HCT116 (cell line): ENCODE data around the gene TALDO1. TPM values are rescaled to one million over a fixed set of nuclear protein-coding genes. Genes with fewer than 3 reads are reported as not detected.

Experiments
- ATAC-seq: fragments of 200-7000 bp; cut with Tn5 transposase; 2 replicates; pipeline ENCODE4 v1.9.1; 2020; ENCODE audit warnings: mild to moderate bottlenecking, moderate library complexity
- BruUV-seq: library from RNA; stranded (reverse); fragments of 400-500 nt; replicated peaks from 2 replicates; lab custom pipeline; 2021; lab: Mats Ljungman, UMichigan
- CTCF ChIA-PET: fragments of 300-600 bp; sonication (Branson Sonifier 250); formaldehyde crosslinking; loops from one replicate; lab custom pipeline; 2021; ENCODE audit warnings: antibody characterized with exemption; lab: Charles Lee
- POLR2A ChIA-PET: fragments of 300-600, 350-600 bp; sonication (Branson Sonifier 250); formaldehyde crosslinking; loops from one replicate; lab custom pipeline; 2021; ENCODE audit warnings: antibody characterized with exemption; lab: Charles Lee
- RAD21 ChIA-PET, 2 experiments: fragments of 300-600 bp; sonication (Branson Sonifier 250); formaldehyde crosslinking; loops; one replicate each; lab custom pipeline; 2023; ENCODE audit warnings: low total read pairs in 2 of 2; ENCODE audit not compliant: uncharacterized antibody in 2 of 2, unreplicated experiment in 2 of 2, low non-redundant PET in 1 of 2; lab: Charles Lee
- DNase-seq: peaks from one replicate; pipeline ENCODE4 v3.0.0-alpha.2; 2010; ENCODE audit warnings: low read depth, low spot score
- H2AFZ ChIP-seq: fragments of 200-600 bp; shearing (Covaris generic), sonication (generic); 2 replicates; pipeline ENCODE4 v1.6.1; 2017; ENCODE audit warnings: low read depth, mixed run types, mixed read lengths, antibody characterized with exemption, low read length; ENCODE audit not compliant: poor library complexity, severe bottlenecking
- H3K27ac ChIP-seq: 2 replicates; pipeline ENCODE4 v1.5.1; 2012; ENCODE audit warnings: low read depth, low read length
- H3K27me3 ChIP-seq: fragments of 200-600 bp; sonication (generic); 2 replicates; pipeline ENCODE4 v1.6.1; 2016; ENCODE audit warnings: mixed run types, low read length, mixed read lengths; ENCODE audit not compliant: insufficient read depth
- H3K36me3 ChIP-seq, 2 experiments: fragments of 200-500 bp in 1 of 2; fragments of 200-600 bp in 1 of 2; sonication (Bioruptor generic) in 1 of 2; sonication (generic) in 1 of 2; 2 replicates each; pipeline versions ENCODE4 v1.5.1 to v1.6.1; 2014 to 2016; ENCODE audit warnings: low read length in 2 of 2, inconsistent platforms in 1 of 2, mixed read lengths in 1 of 2, mixed run types in 1 of 2; ENCODE audit not compliant: insufficient read depth in 2 of 2, control insufficient read depth in 1 of 2
- H3K4me1 ChIP-seq, 2 experiments: fragments of 200-600 bp in 1 of 2; sonication (generic) in 1 of 2; 2 replicates each; pipeline versions ENCODE4 v1.5.1 to v1.6.1; 2012 to 2017; ENCODE audit warnings: low read length in 2 of 2, inconsistent platforms in 1 of 2, mild to moderate bottlenecking in 1 of 2, mixed read lengths in 1 of 2, mixed run types in 1 of 2, moderate library complexity in 1 of 2; ENCODE audit not compliant: insufficient read depth in 2 of 2, control insufficient read depth in 1 of 2
- H3K4me2 ChIP-seq: fragments of 200-600 bp; sonication (generic); 2 replicates; pipeline ENCODE4 v1.6.1; 2017; ENCODE audit warnings: mixed run types, low read length, mixed read lengths
- H3K4me3 ChIP-seq, 2 experiments: fragments of 200-600 bp in 1 of 2; sonication (generic) in 1 of 2; replicated peaks in 1 of 2; 2 replicates each; pipeline ENCODE4 v1.5.1; 2011 to 2016; ENCODE audit warnings: low read length in 2 of 2, control low read depth in 1 of 2, low read depth in 1 of 2, mild to moderate bottlenecking in 1 of 2, mixed read lengths in 1 of 2, mixed run types in 1 of 2
- H3K79me2 ChIP-seq: fragments of 200-600 bp; sonication (generic); 2 replicates; pipeline ENCODE4 v1.6.1; 2017; ENCODE audit warnings: mild to moderate bottlenecking, mixed run types, low read length, moderate library complexity, mixed read lengths; ENCODE audit not compliant: insufficient read depth
- H3K9ac ChIP-seq: fragments of 200-600 bp; sonication (generic); 2 replicates; pipeline ENCODE4 v1.6.1; 2016; ENCODE audit warnings: low read length, mixed read lengths
- H3K9me2 ChIP-seq: fragments of 200-600 bp; sonication (generic), shearing (Covaris generic); 2 replicates; pipeline ENCODE4 v1.6.1; 2017; ENCODE audit warnings: mixed run types, mild to moderate bottlenecking, moderate library complexity; ENCODE audit not compliant: insufficient read depth
- H3K9me3 ChIP-seq, 2 experiments: fragments of 200-500 bp in 1 of 2; fragments of 200-600 bp in 1 of 2; sonication (Bioruptor generic) in 1 of 2; sonication (generic) in 1 of 2; 2 replicates each; pipeline ENCODE4 v1.6.1; 2014 to 2017; ENCODE audit warnings: low read length in 2 of 2, mixed read lengths in 2 of 2, inconsistent platforms in 1 of 2, low read depth in 1 of 2, mild to moderate bottlenecking in 1 of 2, mixed run types in 1 of 2, moderate library complexity in 1 of 2; ENCODE audit not compliant: control insufficient read depth in 1 of 2, insufficient read depth in 1 of 2
- H4K20me1 ChIP-seq: fragments of 200-600 bp; sonication (generic), shearing (Covaris generic); 2 replicates; pipeline ENCODE4 v1.6.1; 2017; ENCODE audit warnings: mixed run types, mild to moderate bottlenecking, moderate library complexity; ENCODE audit not compliant: insufficient read depth
- POLR2AphosphoS5 ChIP-seq: IDR thresholded peaks from 2 replicates; pipeline ENCODE4 v1.6.1; 2011; ENCODE audit warnings: mild to moderate bottlenecking, low read depth, low read length, moderate library complexity
- SP1 ChIP-seq: IDR thresholded peaks from 2 replicates; pipeline ENCODE4 v1.6.1; 2012; ENCODE audit warnings: low read depth
- intact Hi-C: fragments of 100-400 bp; cut with micrococcal nuclease; formaldehyde crosslinking; loops from 2 replicates; pipeline ENCODE4 v1.10.0; 2022
- total RNA-seq: library from RNA; stranded (reverse); gene quantifications from one replicate; pipeline ENCODE4 v1.2.1, GENCODE V29; 2021; ENCODE audit not compliant: unreplicated experiment
- TF ChIP-seq, protein P1 (sequence below): IDR thresholded peaks from 2 replicates; pipeline ENCODE4 v1.6.1; 2012; ENCODE audit warnings: low read depth

TALDO1 gene
- total RNA-seq, 1 experiment from 2014 or later, result 242 TPM

DNA sequence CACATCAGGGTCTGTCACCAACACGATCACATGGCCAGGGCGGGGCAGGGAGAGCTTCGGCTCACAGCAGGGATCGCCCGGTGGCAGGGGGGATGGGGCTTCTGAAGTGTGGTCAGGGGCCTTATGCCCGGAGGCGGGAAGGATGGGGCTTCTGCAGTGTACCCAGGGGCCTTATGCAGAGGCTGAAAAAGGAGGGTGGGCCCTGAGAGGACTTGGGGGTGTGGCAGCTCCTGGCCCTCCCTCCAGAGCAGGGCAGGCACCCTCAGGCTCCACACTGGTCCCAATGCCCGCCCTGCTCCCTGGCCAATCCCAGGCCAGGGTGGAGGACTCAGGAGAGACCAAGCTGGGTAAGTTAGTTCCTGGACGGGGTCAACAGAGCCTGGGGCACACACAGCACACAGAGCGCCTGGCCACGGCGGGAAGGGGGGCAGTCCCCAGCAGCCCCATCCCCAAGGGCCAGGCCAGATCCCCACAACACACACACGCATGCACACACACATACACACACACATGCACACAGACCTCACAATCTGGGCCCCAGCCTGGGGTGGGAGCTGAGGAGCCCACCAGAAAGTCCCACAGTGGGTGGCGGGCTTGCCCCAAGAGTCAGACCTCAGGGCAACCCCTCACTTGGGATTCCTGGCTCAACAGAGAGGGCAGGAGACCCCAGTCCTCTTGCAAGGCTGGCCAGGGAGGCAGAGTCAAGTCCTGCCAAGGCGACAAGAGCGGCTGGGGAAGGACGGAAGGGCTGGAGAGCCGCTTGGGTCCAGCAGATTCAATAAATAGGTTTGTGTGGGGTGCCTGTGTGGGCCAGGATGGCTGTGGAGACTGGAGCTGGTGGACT, 43.7 kb downstream of the TALDO1 start:
- peak; percentile 68 for ATAC-seq
- Histone ChIP-seq H2AFZ (no peak overlapping the region), H3K27me3 (no peaks in the 10 kb centered on the region), H3K9me2 (no peaks in the 10 kb centered on the region), H4K20me1 (no peaks in the 10 kb centered on the region), H3K9ac (no peak overlapping the region), H3K27ac (peak overlapping the region; percentile 39), H3K4me2 (peak overlapping the region; percentile 13; the same call in 1 of the 2 replicates), H3K9me3 (no peaks in the 10 kb centered on the region), H3K79me2 (peaks cover 13% of the 10 kb centered on the region; the same call in 1 of the 2 replicates), H3K36me3 (peaks cover 0 to 4% of the 10 kb centered on the region in 2 experiments; a peak in 1 of 4 replicates), H3K4me1 (peaks cover 9 to 33% of the 10 kb centered on the region in 2 experiments; a peak in 3 of 4 replicates), H3K4me3 (no peak overlapping the region)
- TF ChIP-seq POLR2AphosphoS5 (0 out of 2 replicates have a peak, but pooled peaks have one; percentile 11), SP1 (no peak)
- TF ChIP-seq, protein P1, sequence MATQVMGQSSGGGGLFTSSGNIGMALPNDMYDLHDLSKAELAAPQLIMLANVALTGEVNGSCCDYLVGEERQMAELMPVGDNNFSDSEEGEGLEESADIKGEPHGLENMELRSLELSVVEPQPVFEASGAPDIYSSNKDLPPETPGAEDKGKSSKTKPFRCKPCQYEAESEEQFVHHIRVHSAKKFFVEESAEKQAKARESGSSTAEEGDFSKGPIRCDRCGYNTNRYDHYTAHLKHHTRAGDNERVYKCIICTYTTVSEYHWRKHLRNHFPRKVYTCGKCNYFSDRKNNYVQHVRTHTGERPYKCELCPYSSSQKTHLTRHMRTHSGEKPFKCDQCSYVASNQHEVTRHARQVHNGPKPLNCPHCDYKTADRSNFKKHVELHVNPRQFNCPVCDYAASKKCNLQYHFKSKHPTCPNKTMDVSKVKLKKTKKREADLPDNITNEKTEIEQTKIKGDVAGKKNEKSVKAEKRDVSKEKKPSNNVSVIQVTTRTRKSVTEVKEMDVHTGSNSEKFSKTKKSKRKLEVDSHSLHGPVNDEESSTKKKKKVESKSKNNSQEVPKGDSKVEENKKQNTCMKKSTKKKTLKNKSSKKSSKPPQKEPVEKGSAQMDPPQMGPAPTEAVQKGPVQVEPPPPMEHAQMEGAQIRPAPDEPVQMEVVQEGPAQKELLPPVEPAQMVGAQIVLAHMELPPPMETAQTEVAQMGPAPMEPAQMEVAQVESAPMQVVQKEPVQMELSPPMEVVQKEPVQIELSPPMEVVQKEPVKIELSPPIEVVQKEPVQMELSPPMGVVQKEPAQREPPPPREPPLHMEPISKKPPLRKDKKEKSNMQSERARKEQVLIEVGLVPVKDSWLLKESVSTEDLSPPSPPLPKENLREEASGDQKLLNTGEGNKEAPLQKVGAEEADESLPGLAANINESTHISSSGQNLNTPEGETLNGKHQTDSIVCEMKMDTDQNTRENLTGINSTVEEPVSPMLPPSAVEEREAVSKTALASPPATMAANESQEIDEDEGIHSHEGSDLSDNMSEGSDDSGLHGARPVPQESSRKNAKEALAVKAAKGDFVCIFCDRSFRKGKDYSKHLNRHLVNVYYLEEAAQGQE, result no peak
- BruUV-seq, result TSS peak; percentile 39
- intact Hi-C loops, result no loop called here
- no peak for DNase-seq
- CTCF ChIA-PET, result no interaction called here
- RAD21 ChIA-PET, result no interaction called here
- POLR2A ChIA-PET, result interaction anchor here (1.0 kb wide), 1 partner anchor 13 kb away, joined by 8 read pairs; no protein-coding TSS in a partner anchor
